Middle frontal gyrus (tissue), 1 donor: ENCODE data around the gene NUP88.
"Not testable (repeated sequence)": the region's sequence is repeated elsewhere in the genome, so short reads cannot be mapped to it uniquely, and the experiment has no call there.

Experiments used
- DNase-seq: peaks from one replicate; pipeline ENCODE4 v3.0.0-alpha.2; 2015; ENCODE audit warnings: low spot score; ENCODE audit errors: extremely low spot score

NUP88 gene

GRCh38 chr17:5419356-5419958 lies at the start of gene NUP88:
Gene NUP88, minus strand, starts transcription at chr17:5419662. Its CDS starts 12 bp downstream, at chr17:5419650.
- peak; percentile 97 for DNase-seq

- DNase-seq: no peak
Observed at GRCh38 chr17:5468075-5468473, 48.6 kb upstream of the NUP88 start.

GRCh38 chr17:5467416-5467815 lies 48.0 kb upstream of the NUP88 start:
- DNase-seq: no peak

GRCh38 chr17:5466295-5466694 lies 46.8 kb upstream of the NUP88 start:
- no peak for DNase-seq

GRCh38 chr17:5464717-5465507 lies 45.5 kb upstream of the NUP88 start:
- no peak for DNase-seq

- DNase-seq: peak; percentile 44
Observed at GRCh38 chr17:5446786-5447185, 27.3 kb upstream of the NUP88 start.

GRCh38 chr17:5444209-5444608 lies 24.7 kb upstream of the NUP88 start:
- no peak for DNase-seq

GRCh38 chr17:5443728-5444127 lies 24.3 kb upstream of the NUP88 start:
- no peak for DNase-seq

GRCh38 chr17:5439446-5439764 lies 19.9 kb upstream of the NUP88 start:
- no peak for DNase-seq

GRCh38 chr17:5438716-5439445 lies 19.4 kb upstream of the NUP88 start, which contains the start of gene C1QBP:
Gene C1QBP, minus strand, starts transcription at chr17:5439155. Its CDS starts 82 bp downstream, at chr17:5439073.
- peak; percentile 89 for DNase-seq

GRCh38 chr17:5437721-5438317 lies 18.4 kb upstream of the NUP88 start:
- no peak for DNase-seq

- DNase-seq: not testable (repeated sequence)
Observed at GRCh38 chr17:5435781-5436315, 16.4 kb upstream of the NUP88 start.

GRCh38 chr17:5434984-5435383 lies 15.5 kb upstream of the NUP88 start:
- no peak for DNase-seq

- DNase-seq: no peak
Observed at GRCh38 chr17:5431949-5432556, 12.6 kb upstream of the NUP88 start.

- DNase-seq: not testable (repeated sequence)
Observed at GRCh38 chr17:5431234-5431633, 11.8 kb upstream of the NUP88 start.

- DNase-seq: no peak
Observed at GRCh38 chr17:5430413-5430999, 11.0 kb upstream of the NUP88 start.

GRCh38 chr17:5429191-5429887 lies 9.9 kb upstream of the NUP88 start:
- no peak for DNase-seq

- DNase-seq: no peak
Observed at GRCh38 chr17:5425826-5426225, 6.4 kb upstream of the NUP88 start.

- DNase-seq: no peak
Observed at GRCh38 chr17:5424909-5425308, 5.4 kb upstream of the NUP88 start.

GRCh38 chr17:5422505-5422904 lies 3.0 kb upstream of the NUP88 start:
- no peak for DNase-seq
